ENCODE data around the gene FYN.

DNA sequence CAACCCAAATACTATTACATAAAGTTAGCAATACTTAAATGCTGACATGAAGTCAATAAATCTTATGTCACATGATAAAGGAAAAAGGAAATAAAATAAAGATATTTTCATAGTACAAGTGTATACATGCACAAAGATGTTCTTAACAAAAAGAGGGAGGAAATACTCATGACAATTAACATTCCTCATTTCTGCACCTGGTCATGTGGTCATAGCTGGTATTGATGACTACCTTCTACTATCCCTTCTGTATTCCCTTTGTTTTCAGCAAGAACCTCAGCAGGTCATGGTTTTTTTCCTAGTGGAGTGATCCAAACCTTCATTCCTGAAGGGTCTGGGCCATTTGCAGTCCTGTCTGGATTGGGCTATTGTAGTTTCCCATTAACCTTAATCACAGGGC is 43.5 kb upstream of the FYN start:
- TF ChIP-seq CEBPB (IDR thresholded peaks at IDR 0.05; ENCODE audit: borderline replicate concordance in 1 of 2, low read depth in 2 of 2, low read length in 2 of 2), result no peak
- no peak for TF ChIP-seq YY1 (IDR thresholded peaks at IDR 0.05; ENCODE audit: low read depth, low read length)
- TF ChIP-seq, protein P1, sequence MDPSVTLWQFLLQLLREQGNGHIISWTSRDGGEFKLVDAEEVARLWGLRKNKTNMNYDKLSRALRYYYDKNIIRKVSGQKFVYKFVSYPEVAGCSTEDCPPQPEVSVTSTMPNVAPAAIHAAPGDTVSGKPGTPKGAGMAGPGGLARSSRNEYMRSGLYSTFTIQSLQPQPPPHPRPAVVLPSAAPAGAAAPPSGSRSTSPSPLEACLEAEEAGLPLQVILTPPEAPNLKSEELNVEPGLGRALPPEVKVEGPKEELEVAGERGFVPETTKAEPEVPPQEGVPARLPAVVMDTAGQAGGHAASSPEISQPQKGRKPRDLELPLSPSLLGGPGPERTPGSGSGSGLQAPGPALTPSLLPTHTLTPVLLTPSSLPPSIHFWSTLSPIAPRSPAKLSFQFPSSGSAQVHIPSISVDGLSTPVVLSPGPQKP (IDR thresholded peaks at IDR 0.05; ENCODE audit: low read depth, low read length), result no peak
- no peak for TF ChIP-seq BACH1 (IDR thresholded peaks at IDR 0.05; ENCODE audit: borderline replicate concordance)
- no peak for TF ChIP-seq EP300 (IDR thresholded peaks at IDR 0.05; ENCODE audit: borderline replicate concordance in 1 of 2, control insufficient read depth in 1 of 2, low read depth in 2 of 2, low read length in 2 of 2)
- TF ChIP-seq POLR2A (IDR thresholded peaks at IDR 0.05; ENCODE audit: low read depth, low read length), result no peak
- TF ChIP-seq TAF1 (IDR thresholded peaks at IDR 0.05; ENCODE audit: borderline replicate concordance, low read depth, low read length), result no peak
- TF ChIP-seq, protein P2, sequence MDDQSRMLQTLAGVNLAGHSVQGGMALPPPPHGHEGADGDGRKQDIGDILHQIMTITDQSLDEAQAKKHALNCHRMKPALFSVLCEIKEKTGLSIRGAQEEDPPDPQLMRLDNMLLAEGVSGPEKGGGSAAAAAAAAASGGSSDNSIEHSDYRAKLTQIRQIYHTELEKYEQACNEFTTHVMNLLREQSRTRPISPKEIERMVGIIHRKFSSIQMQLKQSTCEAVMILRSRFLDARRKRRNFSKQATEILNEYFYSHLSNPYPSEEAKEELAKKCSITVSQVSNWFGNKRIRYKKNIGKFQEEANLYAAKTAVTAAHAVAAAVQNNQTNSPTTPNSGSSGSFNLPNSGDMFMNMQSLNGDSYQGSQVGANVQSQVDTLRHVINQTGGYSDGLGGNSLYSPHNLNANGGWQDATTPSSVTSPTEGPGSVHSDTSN (IDR thresholded peaks at IDR 0.05; ENCODE audit: insufficient replicate concordance, low read depth, low read length), result no peak
- no peak for TF ChIP-seq MYC (IDR thresholded peaks at IDR 0.05; ENCODE audit: insufficient read depth, insufficient read length, insufficient replicate concordance, low read length, severe bottlenecking)
- no peak for TF ChIP-seq RCOR1 (conservative IDR thresholded peaks at IDR 0.05; ENCODE audit: low read depth, low read length)
- no peak for TF ChIP-seq NFYA (IDR thresholded peaks at IDR 0.05; ENCODE audit: borderline replicate concordance, low read depth, low read length)
